Right ventricle myocardium inferior (tissue), 1 donor: ENCODE measurements around the gene BIN2. TPM values are rescaled to one million over a fixed set of nuclear protein-coding genes. Genes with fewer than 3 reads are reported as not detected.
"Not testable (repeated sequence)": the region's sequence is repeated elsewhere in the genome, so short reads cannot be mapped to it uniquely, and the experiment has no call there.

ENCODE experiments used
- ATAC-seq: fragments of 200-7000 bp; cut with Tn5 transposase; one replicate; pipeline ENCODE4 v1.9.1; 2020; ENCODE audit warnings: mild to moderate bottlenecking, moderate library complexity
- DNase-seq: peaks from one replicate; pipeline ENCODE4 v3.0.0; 2021; ENCODE audit errors: missing footprints
- intact Hi-C: fragments of 100-400 bp; cut with DNase I; formaldehyde crosslinking; loops from one replicate; pipeline ENCODE4 v1.11.0; 2022
- total RNA-seq: library from RNA; stranded (reverse); fragmentation: NEBNext Ultra II Directional; extraction: Animal tissue kit (Norgen Biotek cat#: 25700); gene quantifications from one replicate; pipeline ENCODE4 v1.2.1, GENCODE V29; 2021
- donor health status: DM: no; HTN: yes; CAD: no; lungs with severe emphysema.

The BIN2 gene
- total RNA-seq, 1 donor from 2014 or later, result 2.0 TPM

DNA sequence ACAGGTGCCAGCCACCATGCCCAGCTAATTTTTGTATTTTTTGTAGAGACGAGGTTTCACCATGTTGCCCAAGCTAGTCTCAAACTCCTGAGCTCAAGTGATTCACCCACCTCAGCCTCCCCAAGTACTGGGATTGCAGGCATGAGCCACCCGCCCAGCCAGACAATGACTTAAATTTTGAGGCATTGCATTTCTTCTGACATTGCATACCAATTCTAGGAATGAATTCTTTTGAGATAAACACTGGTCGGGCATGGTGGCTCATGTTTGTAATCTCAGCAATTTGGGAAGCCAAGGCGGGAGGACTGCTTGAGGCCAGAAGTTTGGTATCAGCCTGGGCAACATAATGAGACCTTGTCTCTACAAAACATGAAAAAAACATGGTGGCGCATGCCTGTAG, 25.1 kb upstream of the BIN2 start:
- intact Hi-C loops, result no loop called here
- DNase-seq (no peak), ATAC-seq (no peak)

DNA sequence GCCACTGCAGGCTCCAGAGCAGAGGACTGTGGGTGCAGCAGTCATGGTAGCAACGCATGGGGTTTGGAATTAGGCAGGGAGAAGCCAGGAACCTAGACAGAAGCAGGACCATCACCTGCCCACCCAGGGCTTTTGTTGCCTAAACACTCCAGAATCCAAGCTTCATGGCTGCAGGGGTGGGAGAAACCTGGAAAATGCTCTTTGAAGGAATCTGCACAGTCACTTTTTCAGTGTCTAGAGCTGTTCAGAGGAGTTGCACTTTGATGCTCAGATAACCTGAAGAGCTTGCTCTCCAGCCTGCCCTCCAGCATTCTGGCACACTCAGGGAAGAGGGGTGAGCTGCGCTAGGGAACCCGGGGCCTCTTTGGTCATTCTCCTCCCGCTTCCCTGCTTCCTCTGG, 24.1 kb upstream of the BIN2 start:
- DNase-seq (no peak), ATAC-seq (no peak)
- intact Hi-C loops, result no loop called here

DNA sequence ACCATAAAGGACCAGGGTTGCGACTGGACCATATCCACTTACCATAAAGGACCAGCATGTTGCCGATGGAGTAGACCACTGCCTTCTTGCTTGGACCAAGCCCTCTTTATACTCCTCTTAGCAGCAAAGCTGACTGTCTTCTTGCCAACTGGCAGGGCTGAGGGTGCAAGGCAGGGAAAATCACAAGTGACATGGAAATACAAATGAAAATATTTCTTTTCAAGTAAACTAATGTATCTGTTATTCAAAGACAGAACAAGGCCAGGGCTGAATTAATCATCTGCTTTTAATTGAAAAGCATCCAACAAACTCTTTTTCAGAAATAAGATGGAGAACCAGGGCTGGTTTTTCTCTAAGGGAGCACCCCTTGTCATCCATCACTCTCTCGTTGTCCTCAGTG, 22.6 kb upstream of the BIN2 start, which contains the start of gene CELA1:
Gene CELA1 (minus strand): TSS at position 99 of the 400 bp plus-strand sequence. CDS start 41 bp downstream, at position 58.
- DNase-seq (no peak), ATAC-seq (no peak)
- intact Hi-C loops, result no loop called here

DNA sequence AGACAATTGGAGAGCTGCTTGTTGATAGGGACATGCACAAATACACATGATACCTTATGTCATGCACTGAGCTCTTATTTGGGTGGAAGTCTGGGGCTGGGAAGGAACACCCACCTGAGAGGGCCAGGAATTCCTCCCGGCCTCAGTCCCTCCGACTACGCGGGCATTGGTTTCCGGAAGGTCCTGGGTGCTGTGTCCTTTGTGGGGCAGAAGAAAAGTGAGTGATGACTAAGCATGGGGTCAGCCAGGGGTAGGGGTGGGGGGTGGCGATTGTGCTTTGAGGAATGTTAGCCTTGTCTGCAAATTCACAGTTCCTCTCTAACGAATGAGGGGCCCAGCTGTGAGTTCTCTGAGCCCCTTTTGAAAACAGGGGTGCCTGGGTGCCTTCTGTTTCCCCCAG, 21.7 kb upstream of the BIN2 start:
- DNase-seq, result no peak
- intact Hi-C loops, result no loop called here
- no peak for ATAC-seq

DNA sequence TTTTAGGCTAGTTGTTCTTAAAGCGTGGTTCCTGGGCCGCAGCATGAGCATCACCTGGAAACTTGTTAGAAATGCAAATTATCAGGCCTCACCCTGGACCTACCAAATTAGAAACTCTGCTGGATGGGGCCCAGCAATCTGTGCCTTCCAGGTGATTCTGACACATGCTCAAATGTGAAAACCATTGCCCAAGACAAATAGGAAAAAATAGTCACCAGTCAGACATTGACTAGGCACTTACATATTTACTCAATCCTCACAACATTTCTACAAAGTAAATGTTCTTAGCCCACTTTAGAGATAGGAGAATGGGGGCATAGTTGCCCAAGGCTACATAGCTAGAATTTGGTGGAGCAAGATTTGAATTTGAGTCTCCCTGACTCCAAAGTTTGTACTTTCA, 19.2 kb upstream of the BIN2 start:
- DNase-seq, result no peak
- no peak for ATAC-seq
- intact Hi-C loops, result no loop called here

DNA sequence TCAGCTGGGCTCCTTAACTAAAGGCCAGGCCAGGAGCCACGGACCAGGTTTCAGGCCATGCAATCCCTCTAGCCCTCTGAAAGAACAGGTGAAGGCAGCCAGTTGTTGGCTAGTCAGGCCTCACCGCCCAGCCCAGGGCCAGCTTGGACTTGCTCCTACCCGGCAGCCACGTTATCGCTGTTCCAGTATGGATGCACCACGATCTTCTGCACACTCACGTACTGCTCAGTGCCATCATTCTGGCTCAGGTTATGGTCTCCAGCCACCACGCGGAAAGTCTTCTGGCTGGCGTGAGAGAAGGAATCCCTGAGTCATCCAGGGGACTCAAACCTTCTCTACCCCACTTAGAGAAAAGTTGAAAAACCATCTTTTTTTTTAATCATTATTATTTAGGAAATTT, 18.4 kb upstream of the BIN2 start:
- no peak for ATAC-seq
- intact Hi-C loops, result no loop called here

DNA sequence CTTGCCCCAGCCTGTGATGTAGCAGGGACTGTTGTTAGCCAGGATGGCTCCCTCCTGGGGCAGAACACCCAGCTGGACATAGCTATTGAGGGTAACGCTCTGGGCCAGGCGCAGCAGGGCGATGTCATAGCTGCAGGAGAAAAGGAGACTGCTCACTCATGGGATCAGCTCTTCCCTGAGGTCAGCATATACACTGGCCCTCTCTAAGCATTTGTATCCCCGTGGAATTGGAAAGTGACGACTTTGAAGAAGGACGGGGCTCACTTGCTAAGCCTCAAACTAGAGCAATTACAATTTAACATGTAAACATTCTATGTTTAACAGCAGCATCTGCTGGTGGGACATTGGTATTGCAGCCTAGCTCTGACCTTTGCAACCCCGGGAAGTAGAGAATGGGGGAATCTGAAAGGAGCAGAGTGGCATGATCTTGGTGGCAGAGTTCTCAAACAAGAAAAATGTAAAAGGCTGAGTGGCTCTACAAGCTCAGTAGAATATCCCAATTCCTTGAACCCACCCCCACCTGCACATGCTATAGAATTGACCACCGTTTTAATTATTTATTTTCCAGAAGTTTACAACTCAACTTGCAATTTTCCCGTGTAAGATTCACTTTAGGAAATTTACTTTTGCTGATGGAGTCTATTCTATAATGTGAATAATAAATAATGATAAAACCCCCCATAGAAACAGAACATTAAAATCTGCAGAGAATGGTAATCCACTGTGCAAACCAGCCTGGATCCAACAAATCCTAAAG, 17.5 kb upstream of the BIN2 start:
- DNase-seq (no peak), ATAC-seq (peak; percentile 83)
- intact Hi-C loops, result loop anchor here (1.0 kb wide), 3 partner anchors 72 to 516 kb away; partner anchors contain the start of gene LETMD1

More for the DNA sequence above, 18.4 kb upstream of the BIN2 start:
- DNase-seq, result no peak

DNA sequence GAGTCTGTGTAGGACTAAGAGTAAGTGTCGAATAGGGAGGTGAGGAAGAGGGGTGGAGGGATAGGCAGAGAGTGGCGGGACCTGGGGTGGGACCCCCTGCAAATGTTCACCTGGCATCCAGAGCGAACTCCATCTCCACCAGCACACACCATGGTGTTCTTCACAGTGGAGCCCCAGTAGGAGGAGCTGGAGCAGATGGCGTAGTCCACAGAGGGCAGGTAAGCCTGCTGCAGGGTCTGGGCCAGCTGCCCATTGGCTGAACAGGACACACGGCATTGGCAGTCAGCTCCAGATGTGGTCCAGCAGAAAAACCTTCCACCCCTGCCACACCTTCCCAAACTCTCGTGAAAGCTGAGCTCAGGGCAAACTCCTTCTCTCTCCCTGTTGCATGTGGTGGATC, 15.8 kb upstream of the BIN2 start:
- ATAC-seq, result no peak
- intact Hi-C loops, result no loop called here
- DNase-seq, result no peak

DNA sequence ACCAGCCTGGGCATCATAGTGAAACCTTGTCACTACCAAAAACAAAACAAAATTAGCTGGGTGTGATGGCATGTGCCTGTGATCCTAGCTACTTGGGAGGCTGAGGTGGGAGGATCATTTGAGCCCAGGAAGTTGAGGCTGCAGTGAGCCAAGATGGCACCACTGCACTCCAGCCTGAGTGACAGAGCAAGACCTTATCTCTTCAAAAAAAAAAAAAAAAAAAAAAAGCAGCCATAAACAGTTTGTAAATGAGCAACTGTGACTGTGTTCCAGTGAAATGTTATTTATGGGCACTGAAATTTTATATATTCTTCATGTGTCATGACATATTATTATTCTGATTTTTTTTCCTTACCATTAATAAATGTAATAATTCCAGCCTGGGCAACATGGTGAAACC, 13.4 kb upstream of the BIN2 start:
- intact Hi-C loops, ATAC-seq, DNase-seq: not testable (repeated sequence)

DNA sequence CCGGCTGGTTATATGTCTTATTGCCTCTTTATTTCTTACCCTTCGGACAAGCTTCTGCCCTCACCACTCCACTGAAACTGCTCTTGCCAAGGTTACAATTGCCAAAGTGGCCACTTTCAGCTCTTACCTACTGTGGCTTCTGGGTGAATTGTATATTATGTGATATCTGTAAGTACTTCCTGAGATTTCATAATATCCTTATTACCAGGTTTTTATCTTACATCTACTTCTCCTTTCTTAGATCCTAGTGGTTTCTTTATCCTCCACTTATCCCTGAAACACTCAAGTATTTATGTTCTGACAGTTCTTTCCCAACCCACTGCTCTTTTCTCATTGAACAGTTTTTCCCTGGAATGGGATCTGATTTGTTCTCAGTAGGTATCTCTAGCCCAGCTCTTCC, 12.0 kb upstream of the BIN2 start:
- DNase-seq, result no peak
- intact Hi-C loops, result no loop called here

DNA sequence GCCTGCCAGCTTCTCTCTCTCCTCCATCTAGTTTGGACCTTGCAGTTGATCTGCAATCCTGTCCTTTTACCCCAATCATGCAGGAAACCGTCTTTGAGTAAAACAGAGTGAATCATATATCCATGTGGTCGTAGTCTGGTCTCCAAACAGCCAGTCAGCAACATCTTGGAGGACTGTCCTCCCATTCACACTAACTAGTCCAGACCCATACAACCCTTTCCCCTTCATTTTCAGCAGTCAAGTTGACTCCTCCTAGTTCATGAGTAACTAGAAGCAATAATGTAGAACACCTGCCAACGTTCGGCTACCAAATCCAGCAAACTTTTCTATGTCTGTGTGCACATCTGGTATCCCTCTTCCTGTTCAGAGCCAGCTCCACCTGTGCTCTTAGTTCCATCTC, 10.8 kb upstream of the BIN2 start:
- no peak for ATAC-seq
- intact Hi-C loops, result no loop called here

More for the DNA sequence above, 12.0 kb upstream of the BIN2 start:
- no peak for ATAC-seq

DNA sequence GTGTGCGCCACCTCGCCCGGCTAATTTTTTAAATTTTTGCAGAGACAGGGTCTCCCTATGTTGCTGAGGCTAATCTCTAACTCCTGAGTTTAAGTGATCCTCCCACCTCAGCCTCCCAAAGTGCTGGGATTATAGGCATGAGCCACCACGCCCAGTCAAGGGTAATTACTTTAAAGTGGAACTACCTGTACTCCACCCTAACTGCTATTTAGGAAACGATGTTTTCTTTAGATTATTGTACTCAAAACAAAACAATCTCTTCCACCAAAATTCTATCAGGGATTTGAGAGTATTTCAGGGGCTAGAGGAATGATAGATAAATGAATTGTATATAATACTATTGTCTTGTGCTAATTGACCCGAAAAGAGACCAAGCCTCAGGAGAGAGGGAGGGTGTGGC, 9.6 kb upstream of the BIN2 start:
- intact Hi-C loops, result no loop called here

More for the DNA sequence above, 10.8 kb upstream of the BIN2 start:
- no peak for DNase-seq

DNA sequence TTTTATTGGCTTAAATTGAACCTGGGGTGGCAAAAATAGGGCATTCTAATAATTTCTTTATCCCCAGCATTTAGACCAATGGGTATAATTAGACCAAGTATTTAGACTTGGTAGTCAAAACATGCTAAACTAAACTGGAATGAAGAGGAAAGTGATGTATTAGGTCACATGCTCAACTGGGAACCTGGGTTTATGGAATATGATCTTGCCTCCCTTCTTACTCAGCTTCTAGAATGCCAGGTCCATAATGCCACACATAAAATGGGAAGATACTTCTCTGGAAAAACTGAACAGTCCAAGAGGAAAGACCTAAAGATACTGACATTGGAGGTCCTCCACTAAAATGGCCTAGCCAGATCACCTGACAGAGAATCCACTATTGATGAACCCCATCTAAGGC, 6.2 kb upstream of the BIN2 start:
- intact Hi-C loops, result no loop called here
- DNase-seq (no peak), ATAC-seq (no peak)

More for the DNA sequence above, 9.6 kb upstream of the BIN2 start:
- ATAC-seq (no peak), DNase-seq (no peak)

DNA sequence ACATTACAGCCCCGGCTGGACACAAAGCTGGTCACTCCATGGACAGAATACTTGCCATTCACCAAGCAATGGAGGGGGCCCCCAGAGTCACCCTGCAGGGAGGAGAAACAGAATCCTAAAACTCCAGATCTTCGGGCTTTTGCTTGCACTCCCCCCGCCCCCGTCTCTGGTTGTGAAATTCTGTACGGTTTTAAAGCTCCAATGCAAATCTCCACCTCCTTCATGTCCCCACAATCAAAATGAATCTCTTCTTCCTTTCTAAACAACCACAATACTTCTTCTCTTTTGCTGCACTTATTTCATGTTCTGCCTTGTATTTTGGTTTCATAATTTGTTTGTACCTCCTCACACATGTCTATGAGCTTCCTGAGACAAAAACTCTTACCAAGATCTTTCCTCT, 5.8 kb upstream of the BIN2 start:
- DNase-seq (no peak), ATAC-seq (no peak)
- intact Hi-C loops, result no loop called here

DNA sequence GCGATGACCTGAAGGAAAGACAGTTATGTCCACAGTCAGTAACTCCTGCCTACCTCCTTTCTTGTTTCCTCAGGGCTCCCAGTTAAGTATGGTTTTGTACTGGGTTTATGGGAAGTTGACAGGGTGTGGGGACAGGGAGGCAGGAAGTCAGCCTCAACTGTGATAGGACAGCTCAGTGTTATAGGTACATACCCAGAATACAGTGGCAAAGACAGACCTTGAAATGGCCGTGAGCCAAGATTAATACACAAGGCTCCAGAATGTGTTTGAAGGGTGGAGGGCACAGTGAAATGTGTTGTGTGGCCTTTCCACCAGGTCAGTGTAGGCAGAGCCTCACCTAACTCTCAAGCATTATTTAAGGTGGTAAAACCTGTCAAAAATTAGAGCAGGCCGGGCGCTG, 4.6 kb upstream of the BIN2 start:
- ATAC-seq (no peak), DNase-seq (no peak)
- intact Hi-C loops, result no loop called here

DNA sequence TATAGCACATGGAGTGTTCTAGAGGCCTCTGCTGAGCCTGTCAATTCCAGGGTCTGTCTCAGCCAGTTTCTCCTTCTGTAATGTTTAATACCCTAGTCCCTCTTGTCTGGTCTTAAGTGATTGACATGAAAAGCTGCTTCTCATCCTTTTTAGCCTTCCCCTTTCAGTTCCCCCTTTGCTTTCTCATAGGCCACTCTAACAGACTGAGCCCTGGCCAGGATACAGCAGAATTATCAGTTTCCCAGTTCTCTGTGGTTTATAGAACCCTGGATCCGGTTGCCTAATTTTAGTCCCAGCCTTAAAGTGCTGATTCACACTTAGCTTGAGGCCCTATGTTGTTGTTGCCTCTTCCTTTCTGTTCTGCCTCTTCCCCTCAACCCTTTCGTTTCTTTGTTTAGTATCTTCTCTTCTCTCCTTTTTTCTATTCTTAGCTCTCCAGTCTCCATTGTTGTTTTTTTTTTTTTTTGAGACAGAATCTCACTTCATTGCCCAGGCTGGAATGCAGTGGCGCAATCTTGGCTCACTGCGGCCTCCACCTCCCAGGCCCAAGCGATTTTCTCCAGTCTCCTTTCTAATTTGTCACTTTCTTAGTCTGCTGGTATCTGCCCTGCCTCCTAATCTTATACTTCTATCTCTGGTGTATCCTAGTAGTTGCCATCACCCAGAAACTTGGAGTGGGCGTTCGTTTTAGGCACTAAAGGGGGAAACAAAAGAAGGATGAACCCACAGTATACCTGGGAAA, 2.9 kb upstream of the BIN2 start:
- DNase-seq (no peak), ATAC-seq (peak; percentile 83)
- intact Hi-C loops, result no loop called here

DNA sequence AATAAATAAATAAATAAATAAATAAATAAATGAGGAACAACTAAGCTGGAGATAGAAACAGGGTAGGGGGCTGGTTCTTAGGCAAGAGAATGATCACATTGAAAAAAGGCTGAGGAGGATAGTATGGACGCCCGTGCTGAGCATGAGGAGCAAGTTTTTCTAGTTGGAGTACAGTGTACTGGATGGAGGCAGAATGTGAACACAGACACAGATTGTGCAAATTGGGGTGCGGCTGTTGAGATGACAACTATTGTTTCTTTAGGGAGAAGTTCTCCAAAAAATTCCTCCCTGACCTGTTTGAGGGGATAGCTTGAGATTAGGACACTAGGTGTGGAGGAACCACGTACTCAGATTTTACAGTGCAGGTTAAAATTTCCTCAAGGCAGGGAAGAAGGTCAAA, 979 bp upstream of the BIN2 start:
- intact Hi-C loops, result no loop called here
- DNase-seq (no peak), ATAC-seq (no peak)

DNA sequence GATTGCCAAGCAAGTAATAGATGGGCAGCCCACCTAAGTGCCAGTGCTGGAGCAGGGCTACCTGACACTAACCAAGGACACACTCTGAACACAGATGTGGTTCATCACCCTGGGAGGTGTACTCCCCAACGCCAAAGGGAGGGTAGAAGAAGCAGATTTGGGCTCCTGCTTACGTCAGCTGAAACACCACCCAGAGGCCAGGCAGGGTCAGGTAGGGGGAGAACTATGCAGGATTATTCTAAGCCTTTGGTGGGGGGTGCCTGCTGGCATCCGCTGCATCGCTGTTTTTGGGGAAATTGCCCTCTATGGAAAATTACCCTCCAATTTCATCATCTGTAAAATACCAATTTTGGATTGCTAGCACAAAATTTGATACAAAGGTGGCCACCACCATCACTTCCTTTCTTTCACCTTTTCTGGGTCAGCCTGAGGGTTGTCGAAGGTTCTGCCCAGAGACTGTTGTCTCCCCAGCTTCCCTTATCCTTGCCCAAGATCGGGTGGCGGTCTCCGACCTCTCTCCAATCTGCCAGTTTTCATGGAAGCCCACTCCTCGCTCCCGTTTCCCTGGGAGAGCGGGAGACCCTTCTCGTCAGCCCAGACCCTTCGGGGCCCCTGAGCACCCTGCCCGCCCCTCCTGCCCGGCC, 535 bp downstream of the BIN2 start:
- intact Hi-C loops, result no loop called here
- DNase-seq (no peak), ATAC-seq (no peak)

DNA sequence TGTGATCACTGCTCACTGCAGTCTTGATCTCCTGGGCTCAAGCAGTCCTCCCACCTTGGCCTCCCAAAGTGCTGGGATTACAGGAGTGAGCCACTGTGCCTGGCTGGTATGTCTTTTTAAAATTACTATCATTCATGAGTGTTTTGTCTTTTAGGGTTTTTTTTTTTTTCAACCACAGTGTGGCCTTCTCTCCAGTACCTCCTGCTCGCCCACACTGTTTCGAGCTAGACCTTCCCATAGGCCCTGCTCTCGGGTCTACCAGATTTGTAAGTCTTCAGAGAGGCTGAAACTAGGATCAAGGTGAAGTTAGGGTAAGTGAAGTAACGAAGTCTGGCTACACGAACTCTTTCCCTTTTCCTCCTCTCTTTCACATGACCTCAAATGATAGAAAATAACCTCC, 1.5 kb downstream of the BIN2 start:
- ATAC-seq (no peak), DNase-seq (no peak)
- intact Hi-C loops, result no loop called here

DNA sequence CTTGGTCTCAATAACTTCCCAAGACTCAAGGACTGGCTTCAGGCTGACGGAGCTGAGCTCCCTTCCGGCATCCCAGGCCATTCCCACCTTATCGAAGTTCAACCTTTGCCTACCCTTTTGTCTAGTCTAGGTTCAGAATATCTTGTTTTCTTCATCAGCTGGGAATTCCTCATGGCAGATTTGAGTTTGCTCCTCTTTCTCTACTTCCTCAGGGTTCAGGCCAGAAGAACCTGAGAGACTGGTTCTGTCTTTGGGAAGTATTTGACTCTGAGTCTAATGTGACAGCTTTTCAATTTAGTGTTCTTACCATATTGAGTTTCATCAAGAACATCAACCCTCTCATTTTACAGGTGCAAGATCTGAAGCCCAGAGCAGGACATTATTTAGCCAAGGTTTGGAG, 2.1 kb downstream of the BIN2 start:
- intact Hi-C loops, result no loop called here
- ATAC-seq (no peak), DNase-seq (no peak)
